Neural cell (in vitro differentiated cells): Measurements from ENCODE around the gene PXDN. TPM values are rescaled to one million over a fixed set of nuclear protein-coding genes. Genes with fewer than 3 reads are reported as not detected.

Source experiments
- H2AFZ ChIP-seq: fragments of 200-600, 300-800 bp; sonication (generic), shearing (Covaris generic); 2 replicates; pipeline ENCODE4 v1.6.0; 2014; ENCODE audit warnings: low read depth, mild to moderate bottlenecking, antibody characterized with exemption, low read length, moderate library complexity
- H3F3A ChIP-seq: fragments of 200-600 bp; shearing (Covaris generic); 2 replicates; pipeline ENCODE4 v1.6.1; 2016; ENCODE audit warnings: mild to moderate bottlenecking, moderate library complexity, mixed read lengths, antibody characterized with exemption, low read length; ENCODE audit not compliant: insufficient read depth, poor library complexity, severe bottlenecking
- H3K27ac ChIP-seq: fragments of 200-600, 300-800 bp; sonication (generic), shearing (Covaris generic); 2 replicates; pipeline ENCODE4 v1.5.1; 2014; ENCODE audit warnings: mild to moderate bottlenecking, low read length, moderate library complexity
- H3K27me3 ChIP-seq: fragments of 300-800, 200-600 bp; sonication (generic), shearing (Covaris generic); 2 replicates; pipeline ENCODE4 v1.6.0; 2014; ENCODE audit warnings: mild to moderate bottlenecking, low read depth, low read length, moderate library complexity; ENCODE audit not compliant: insufficient read depth
- H3K36me3 ChIP-seq: fragments of 300-800, 200-600 bp; sonication (generic), shearing (Covaris generic); 2 replicates; pipeline ENCODE4 v1.5.1; 2014; ENCODE audit warnings: mild to moderate bottlenecking, antibody characterized with exemption, low read length, moderate library complexity; ENCODE audit not compliant: insufficient read depth
- H3K4me2 ChIP-seq: fragments of 300-800, 200-600 bp; sonication (generic), shearing (Covaris generic); 2 replicates; pipeline ENCODE4 v1.6.0; 2014; ENCODE audit warnings: mild to moderate bottlenecking, low read length
- H3K4me3 ChIP-seq: fragments of 300-800, 200-600 bp; sonication (generic), shearing (Covaris generic); 2 replicates; pipeline ENCODE4 v1.5.1; 2014; ENCODE audit warnings: mild to moderate bottlenecking, low read length, moderate library complexity
- H3K79me2 ChIP-seq: fragments of 200-600 bp; shearing (Covaris generic); replicated peaks from 2 replicates; pipeline ENCODE4 v1.6.0; 2014; ENCODE audit warnings: mild to moderate bottlenecking, low read length, moderate library complexity; ENCODE audit not compliant: insufficient read depth
- H3K9ac ChIP-seq: fragments of 300-800, 200-600 bp; sonication (generic), shearing (Covaris generic); 2 replicates; pipeline ENCODE4 v1.6.1; 2016; ENCODE audit warnings: mild to moderate bottlenecking, low read length, mixed read lengths
- H3K9me2 ChIP-seq: fragments of 200-600 bp; shearing (Covaris generic); 2 replicates; pipeline ENCODE4 v1.6.1; 2016; ENCODE audit warnings: mild to moderate bottlenecking, low read length, mixed read lengths; ENCODE audit not compliant: insufficient read depth
- H3K9me3 ChIP-seq: fragments of 200-600, 300-800 bp; sonication (generic), shearing (Covaris generic); 2 replicates; pipeline ENCODE4 v1.6.1; 2016; ENCODE audit warnings: mild to moderate bottlenecking, mixed run types, low read length, moderate library complexity, mixed read lengths
- H4K20me1 ChIP-seq: fragments of 200-600 bp; shearing (Covaris generic); 2 replicates; pipeline ENCODE4 v1.6.1; 2016; ENCODE audit warnings: mild to moderate bottlenecking, mixed run types; ENCODE audit not compliant: insufficient read depth
- CTCF ChIP-seq: fragments of 450-650 bp; IDR thresholded peaks from 2 replicates; pipeline ENCODE4 v1.5.1; 2014; ENCODE audit warnings: antibody characterized with exemption, mild to moderate bottlenecking, moderate library complexity; ENCODE audit not compliant: poor library complexity, severe bottlenecking
- EP300 ChIP-seq: fragments of 450-650 bp; conservative IDR thresholded peaks from 2 replicates; pipeline ENCODE4 v1.6.1; 2014; ENCODE audit warnings: antibody characterized with exemption, mild to moderate bottlenecking, moderate library complexity; ENCODE audit not compliant: poor library complexity, severe bottlenecking
- EZH2 ChIP-seq: fragments of 200-600, 300-800 bp; shearing (Covaris generic), sonication (generic); IDR thresholded peaks from 2 replicates; pipeline ENCODE4 v1.6.1; 2014; ENCODE audit warnings: antibody characterized with exemption, low read length, borderline replicate concordance, mild to moderate bottlenecking; ENCODE audit not compliant: insufficient read depth, poor library complexity, severe bottlenecking
- MXI1 ChIP-seq: fragments of 450-650 bp; conservative IDR thresholded peaks from 2 replicates; pipeline ENCODE4 v1.6.1; 2014; ENCODE audit warnings: antibody characterized with exemption, mild to moderate bottlenecking; ENCODE audit not compliant: poor library complexity, severe bottlenecking
- POLR2AphosphoS5 ChIP-seq: IDR thresholded peaks from 2 replicates; pipeline ENCODE4 v1.6.1; 2012
- RAD21 ChIP-seq: fragments of 450-650 bp; conservative IDR thresholded peaks from 2 replicates; pipeline ENCODE4 v1.6.1; 2014; ENCODE audit warnings: antibody characterized with exemption, mild to moderate bottlenecking, moderate library complexity
- REST ChIP-seq: IDR thresholded peaks from 2 replicates; pipeline ENCODE4 v1.6.1; 2012; ENCODE audit warnings: borderline replicate concordance
- SMC3 ChIP-seq: fragments of 450-650 bp; conservative IDR thresholded peaks from 2 replicates; pipeline ENCODE4 v1.6.1; 2014; ENCODE audit warnings: antibody characterized with exemption, mild to moderate bottlenecking, moderate library complexity; ENCODE audit not compliant: poor library complexity
- TAF1 ChIP-seq: IDR thresholded peaks from 2 replicates; pipeline ENCODE4 v1.6.1; 2012; ENCODE audit warnings: low read depth
- polyA plus RNA-seq: library from polyadenylated mRNA; depleted of rRNA; stranded (reverse); fragments of >200 nt; gene quantifications from 2 replicates; pipeline ENCODE4 v1.2.3, GENCODE V29; 2014

Gene PXDN
- polyA plus RNA-seq, 1 donor from 2014 or later = 181 TPM

- no peak overlapping the region for H3K4me2 ChIP-seq
- H2AFZ ChIP-seq = no peak overlapping the region
- H3F3A ChIP-seq = no peaks in the 10 kb centered on the region
- H3K27me3 ChIP-seq = no peaks in the 10 kb centered on the region
- no peaks in the 10 kb centered on the region for H3K9me3 ChIP-seq
- H3K9me2 ChIP-seq = no peaks in the 10 kb centered on the region
- H3K9ac ChIP-seq = no peak overlapping the region
- no peak overlapping the region for H3K27ac ChIP-seq
- H3K79me2 ChIP-seq = no peaks in the 10 kb centered on the region
- H4K20me1 ChIP-seq = no peaks in the 10 kb centered on the region
- H3K4me3 ChIP-seq = no peak overlapping the region
- peaks cover 10% of the 10 kb centered on the region for H3K36me3 ChIP-seq
- TF ChIP-seq RAD21 (no peak), TAF1 (no peak), POLR2AphosphoS5 (no peak), REST (no peak), CTCF (no peak), EZH2 (no peak), SMC3 (no peak), EP300 (no peak), MXI1 (no peak)
Observed at GRCh38 chr2:1640301-1641135, 103.8 kb downstream of the PXDN start.

- H3K36me3 ChIP-seq = peaks cover 8% of the 10 kb centered on the region
- H3K27ac ChIP-seq = no peak overlapping the region
- H3K27me3 ChIP-seq = no peaks in the 10 kb centered on the region
- no peaks in the 10 kb centered on the region for H3K9me3 ChIP-seq
- H3K4me2 ChIP-seq = no peak overlapping the region
- no peaks in the 10 kb centered on the region for H3F3A ChIP-seq
- H4K20me1 ChIP-seq = no peaks in the 10 kb centered on the region
- H3K9me2 ChIP-seq = no peaks in the 10 kb centered on the region
- H3K79me2 ChIP-seq = no peaks in the 10 kb centered on the region
- no peak overlapping the region for H3K4me3 ChIP-seq
- H3K9ac ChIP-seq = no peak overlapping the region
- H2AFZ ChIP-seq = no peak overlapping the region
- TF ChIP-seq CTCF (no peak), EZH2 (no peak), EP300 (no peak), MXI1 (no peak)
Observed at GRCh38 chr2:1639086-1639858, 105.0 kb downstream of the PXDN start.
